SK-N-SH treated with all-trans-retinoic acid at 6 μM for 48 hours (cell line): Measurements from ENCODE around the gene SFMBT2.

Source experiments
- ARNTL ChIP-seq: fragments of 450-650 bp; formaldehyde crosslinking; IDR thresholded peaks from 2 replicates; pipeline ENCODE4 v1.5.0; 2020; ENCODE audit warnings: low read depth, mild to moderate bottlenecking, moderate library complexity, borderline replicate concordance
- PATZ1 ChIP-seq: fragments of 250-450 bp; sonication (Bioruptor Pico); IDR thresholded peaks from 2 replicates; pipeline ENCODE4 v1.8.0; 2020; ENCODE audit warnings: mild to moderate bottlenecking, moderate library complexity, borderline replicate concordance
- TCF4 ChIP-seq: fragments of 250-450 bp; sonication (Bioruptor Pico); IDR thresholded peaks from 2 replicates; pipeline ENCODE4 v1.8.0; 2021; ENCODE audit warnings: mild to moderate bottlenecking, moderate library complexity, borderline replicate concordance
- TSHZ2 ChIP-seq: fragments of 250-450 bp; sonication (Bioruptor Pico); IDR thresholded peaks from 2 replicates; pipeline ENCODE4 v1.5.0; 2020; ENCODE audit warnings: mild to moderate bottlenecking, moderate library complexity
- ZFP3 ChIP-seq: fragments of 250-450 bp; sonication (Bioruptor Pico); IDR thresholded peaks from 2 replicates; pipeline ENCODE4 v1.5.0; 2020; ENCODE audit warnings: mild to moderate bottlenecking, moderate library complexity
- ZNF70 ChIP-seq: fragments of 450-650 bp; formaldehyde crosslinking; IDR thresholded peaks from 2 replicates; pipeline ENCODE4 v1.5.0; 2020; ENCODE audit warnings: mild to moderate bottlenecking, moderate library complexity

- TF ChIP-seq PATZ1 (CRISPR knock-in tag) (no peak), TSHZ2 (CRISPR knock-in tag) (no peak), ZNF70 (CRISPR knock-in tag) (no peak), TCF4 (CRISPR knock-in tag) (no peak), ZFP3 (CRISPR knock-in tag) (no peak), ARNTL (no peak)
These were observed 49.2 kb upstream of the SFMBT2 start for GRCh38 chr10:7460006-7460405.
